Esophagus squamous epithelium (tissue), 5 donors: ENCODE results near the gene OR1F1. TPM values are rescaled to one million over a fixed set of nuclear protein-coding genes. Genes with fewer than 3 reads are reported as not detected.

Experiments used
- DNase-seq: peaks from one replicate; lab custom pipeline; 2025; lab: John Stamatoyannopoulos, UW
- H3K27ac ChIP-seq, 4 donors: fragments of 200-600 bp; sonication (generic); one replicate each; pipeline ENCODE4 v1.5.1; 2016 to 2019; ENCODE audit warnings: mild to moderate bottlenecking in 1 of 4
- H3K27me3 ChIP-seq, 4 donors: fragments of 200-600 bp; sonication (generic); 1 replicate in 3 of 4; 2 replicates in 1 of 4; pipeline versions ENCODE4 v1.5.1 to v1.6.0; 2017 to 2021; ENCODE audit warnings: antibody characterized with exemption in 1 of 4
- H3K36me3 ChIP-seq, 3 donors: fragments of 200-600 bp; sonication (generic); one replicate each; pipeline ENCODE4 v1.5.1; 2016 to 2019
- H3K4me1 ChIP-seq, 3 donors: fragments of 200-600 bp; sonication (generic); one replicate each; pipeline ENCODE4 v1.5.1; 2017 to 2019
- H3K4me3 ChIP-seq, 4 donors: fragments of 200-600 bp; sonication (generic); 1 replicate in 3 of 4; 2 replicates in 1 of 4; pipeline ENCODE4 v1.5.1; 2016 to 2019; ENCODE audit warnings: mild to moderate bottlenecking in 2 of 4, moderate library complexity in 1 of 4
- H3K9me3 ChIP-seq, 3 donors: fragments of 200-600 bp; sonication (generic); one replicate each; pipeline ENCODE4 v1.5.1; 2016 to 2019
- POLR2A ChIP-seq, 4 donors: fragments of 450-650 bp; IDR thresholded peaks; one replicate each; pipeline ENCODE4 v1.6.1; 2017; ENCODE audit warnings: antibody characterized with exemption in 4 of 4, mild to moderate bottlenecking in 4 of 4, moderate library complexity in 3 of 4
- WGBS, 2 donors: methylation state at CpG; one replicate each; pipeline ENCODE4 v1.1.5; 2018; 5-methylcytosine and 5-hydroxymethylcytosine counted together
- intact Hi-C: fragments of 100-400 bp; cut with DNase I; formaldehyde crosslinking; loops from one replicate; pipeline ENCODE4 v1.15.0; 2022
- total RNA-seq, 4 donors: library from RNA; depleted of rRNA; stranded (reverse); fragments of >200 nt; gene quantifications; one replicate each; pipeline ENCODE4 v1.1.0, GENCODE V29; 2016
- TF ChIP-seq, protein P1 (sequence below), 6 experiments: fragments of 450-650 bp in 4 of 6; fragments of 200-600 bp in 2 of 6; sonication (generic) in 2 of 6; IDR thresholded peaks; one replicate each; pipeline ENCODE4 v1.5.1; 2016 to 2019; ENCODE audit warnings: antibody characterized with exemption in 6 of 6, mild to moderate bottlenecking in 4 of 6, moderate library complexity in 4 of 6
- donor health status: DM: yes; HTN: yes; CAD: no.

OR1F1 gene
- total RNA-seq, 4 donors from 2014 or later, result not detected

DNA sequence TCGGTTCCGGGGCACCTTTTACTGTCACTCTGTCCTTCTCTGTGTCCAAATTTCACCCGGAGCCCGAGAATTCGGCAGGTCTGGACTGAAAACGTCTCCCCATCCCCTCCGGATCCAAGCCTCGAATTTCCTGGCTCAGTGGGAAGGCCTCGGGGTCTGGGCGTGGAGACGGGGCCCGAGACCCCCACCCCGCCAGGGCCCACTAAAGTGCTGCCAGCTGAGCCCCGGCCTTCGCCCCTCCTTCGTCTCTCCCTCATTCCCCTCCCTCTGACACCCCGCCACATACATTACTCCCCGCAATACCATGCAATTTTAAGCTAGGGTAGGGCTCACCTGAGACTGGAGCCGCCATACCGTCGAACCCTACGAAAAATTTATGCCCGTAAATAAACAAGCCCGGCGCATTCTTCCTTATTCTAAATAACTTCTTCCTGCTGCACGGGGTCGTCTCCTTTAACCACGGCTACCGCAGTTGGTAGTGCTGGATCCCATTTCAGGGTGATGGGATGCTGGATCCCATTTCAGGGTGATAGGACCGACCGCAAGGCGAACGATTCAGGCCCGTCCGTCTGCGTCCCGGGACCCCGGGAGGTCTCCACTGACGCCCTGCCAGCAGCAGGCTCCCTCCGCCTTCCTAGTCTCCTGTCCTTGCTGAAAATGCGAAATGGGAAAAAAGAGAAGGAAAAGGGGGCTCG, 4.4 kb upstream of the OR1F1 start:
- WGBS, 2 donors, result 12 to 13% methylated on average over 17 to 25 of the region's 42 CpGs
- no peak for DNase-seq
- H3K4me3 ChIP-seq, result peak overlapping the region; percentile 25 to 47 (median 36)

DNA sequence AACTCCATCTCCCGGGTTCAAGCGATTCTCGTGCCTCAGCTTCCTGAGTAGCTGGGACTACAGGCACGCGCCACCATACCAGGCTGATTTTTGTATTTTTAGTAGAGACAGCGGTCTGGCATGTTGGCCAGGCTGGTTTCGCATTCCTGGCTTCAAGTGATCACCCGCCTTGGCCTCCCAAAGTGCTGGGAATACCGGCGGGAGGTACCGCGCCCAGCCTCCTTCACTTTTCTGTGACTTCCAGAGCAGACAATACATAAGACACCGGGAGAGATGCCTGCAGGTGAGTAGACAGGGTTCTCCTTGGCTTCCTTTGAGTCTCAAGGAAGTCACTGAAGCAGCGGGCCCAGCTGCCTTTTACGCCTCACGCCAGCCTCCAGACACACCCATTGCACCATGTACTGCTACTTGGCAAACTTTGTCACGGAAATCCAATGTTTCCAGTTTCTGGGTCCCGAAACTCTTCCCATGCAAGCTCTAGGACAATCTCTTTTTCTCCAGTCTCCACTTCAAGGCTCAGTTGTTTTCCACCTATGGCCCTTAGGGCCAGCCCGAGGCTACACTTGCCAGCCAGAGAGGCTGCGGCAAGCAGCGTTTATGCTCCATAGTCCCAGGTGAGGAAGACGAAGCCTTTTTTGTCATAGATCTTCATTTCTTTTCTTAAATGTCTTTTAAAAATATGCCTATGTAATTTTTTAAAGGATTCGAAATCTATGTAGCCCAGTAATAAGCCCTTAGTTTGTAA, 886 bp upstream of the OR1F1 start:
- intact Hi-C loops, result no loop called here
- TF ChIP-seq, protein P1, sequence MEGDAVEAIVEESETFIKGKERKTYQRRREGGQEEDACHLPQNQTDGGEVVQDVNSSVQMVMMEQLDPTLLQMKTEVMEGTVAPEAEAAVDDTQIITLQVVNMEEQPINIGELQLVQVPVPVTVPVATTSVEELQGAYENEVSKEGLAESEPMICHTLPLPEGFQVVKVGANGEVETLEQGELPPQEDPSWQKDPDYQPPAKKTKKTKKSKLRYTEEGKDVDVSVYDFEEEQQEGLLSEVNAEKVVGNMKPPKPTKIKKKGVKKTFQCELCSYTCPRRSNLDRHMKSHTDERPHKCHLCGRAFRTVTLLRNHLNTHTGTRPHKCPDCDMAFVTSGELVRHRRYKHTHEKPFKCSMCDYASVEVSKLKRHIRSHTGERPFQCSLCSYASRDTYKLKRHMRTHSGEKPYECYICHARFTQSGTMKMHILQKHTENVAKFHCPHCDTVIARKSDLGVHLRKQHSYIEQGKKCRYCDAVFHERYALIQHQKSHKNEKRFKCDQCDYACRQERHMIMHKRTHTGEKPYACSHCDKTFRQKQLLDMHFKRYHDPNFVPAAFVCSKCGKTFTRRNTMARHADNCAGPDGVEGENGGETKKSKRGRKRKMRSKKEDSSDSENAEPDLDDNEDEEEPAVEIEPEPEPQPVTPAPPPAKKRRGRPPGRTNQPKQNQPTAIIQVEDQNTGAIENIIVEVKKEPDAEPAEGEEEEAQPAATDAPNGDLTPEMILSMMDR (IDR thresholded peaks at IDR 0.05), result no peak
- TF ChIP-seq POLR2A (IDR thresholded peaks at IDR 0.05), result no peak
- H3K4me1 ChIP-seq, result peaks cover 24 to 58% (median 26%) of the 10 kb centered on the region in 3 donors
- DNase-seq, result no peak
- H3K27ac ChIP-seq, result no peak overlapping the region
- whole genome bisulfite sequencing, 2 donors, result 66 to 83% methylated on average over 23 of the region's 23 CpGs
- no peak overlapping the region for H3K4me3 ChIP-seq
- peaks cover 15 to 100% (median 53%) of the 10 kb centered on the region in 4 donors for H3K27me3 ChIP-seq
- H3K9me3 ChIP-seq, result no peaks in the 10 kb centered on the region
- no peaks in the 10 kb centered on the region for H3K36me3 ChIP-seq

More for the DNA sequence above, 4.4 kb upstream of the OR1F1 start:
- TF ChIP-seq POLR2A (IDR thresholded peaks at IDR 0.05), result no peak
- TF ChIP-seq, protein P1 (IDR thresholded peaks at IDR 0.05), result no peak
- Histone ChIP-seq H3K27me3 (peaks cover 12 to 100% (median 27%) of the 10 kb centered on the region in 4 donors), H3K27ac (no peak overlapping the region), H3K36me3 (no peaks in the 10 kb centered on the region), H3K9me3 (no peaks in the 10 kb centered on the region), H3K4me1 (peaks cover 14 to 28% (median 16%) of the 10 kb centered on the region in 3 donors)
- intact Hi-C loops, result no loop called here

DNA sequence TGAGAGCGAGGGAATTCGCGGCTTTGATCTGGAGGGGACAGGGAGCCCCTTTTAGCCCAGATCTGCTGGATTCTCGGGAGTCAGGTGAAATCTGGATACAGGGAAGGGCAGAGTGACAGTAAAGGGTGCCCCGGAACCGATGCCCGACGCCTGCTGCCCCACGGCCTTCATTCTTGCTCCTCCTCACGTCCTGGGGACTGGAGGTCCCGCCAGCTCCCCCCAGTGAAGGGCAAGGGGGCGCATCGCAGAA, 596 bp downstream of the OR1F1 start:
- DNase-seq, result no peak
- no CpG with 5 or more reads among the region's 13 CpGs for WGBS, 2 donors
- Histone ChIP-seq H3K36me3 (no peaks in the 10 kb centered on the region), H3K9me3 (peaks cover 0 to 7% (median 0%) of the 10 kb centered on the region in 3 donors), H3K4me1 (peaks cover 16 to 44% (median 17%) of the 10 kb centered on the region in 3 donors), H3K27ac (no peak overlapping the region), H3K27me3 (peaks cover 9 to 100% (median 60%) of the 10 kb centered on the region in 4 donors), H3K4me3 (peak overlapping the region; percentile 20 to 55 (median 26))
- intact Hi-C loops, result no loop called here
- no peak for TF ChIP-seq POLR2A (IDR thresholded peaks at IDR 0.05)
- TF ChIP-seq, protein P1 (IDR thresholded peaks at IDR 0.05), result no peak

DNA sequence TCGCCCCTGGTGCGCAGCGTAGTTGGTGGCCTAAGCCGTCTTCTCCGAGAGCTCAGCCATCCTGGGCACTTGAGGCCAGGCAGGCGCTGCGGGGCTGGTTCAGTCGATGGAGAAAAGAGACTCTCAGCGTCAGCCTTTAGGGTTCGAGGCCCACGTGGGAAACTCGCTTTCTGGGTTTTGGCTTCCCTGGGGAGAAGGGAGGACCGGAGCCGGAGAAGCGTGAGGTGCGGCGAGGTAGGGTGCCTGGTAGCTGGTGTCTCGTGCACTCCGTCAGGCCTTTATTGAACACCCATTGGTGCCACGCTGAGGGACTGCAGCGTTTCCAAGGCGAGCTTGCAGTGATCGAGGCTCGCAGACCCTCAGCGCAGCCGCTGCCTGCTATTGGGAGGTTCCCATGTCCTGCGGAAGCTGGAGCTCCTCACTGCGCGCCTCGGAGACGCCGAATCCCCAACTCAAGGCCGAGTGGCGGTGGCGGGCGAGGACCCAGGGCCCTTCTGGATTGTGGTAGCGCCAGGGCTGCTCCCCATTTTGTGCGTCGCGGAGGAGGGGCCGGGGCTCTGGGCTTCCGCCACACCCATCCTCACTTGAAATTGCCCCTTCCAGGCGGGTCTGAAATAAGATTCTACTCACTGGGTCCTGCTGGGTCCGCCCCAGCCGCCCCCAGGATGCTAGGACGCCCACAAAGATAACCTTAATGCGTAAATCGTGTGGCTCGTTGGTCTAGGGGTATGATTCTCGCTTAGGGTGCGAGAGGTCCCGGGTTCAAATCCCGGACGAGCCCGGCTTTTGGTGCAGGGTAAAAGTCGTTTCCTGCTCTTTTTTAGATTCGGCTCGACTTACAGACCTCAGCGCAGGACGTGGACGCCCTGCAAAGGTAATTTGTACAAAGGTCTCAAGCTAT, 1.2 kb downstream of the OR1F1 start:
- Histone ChIP-seq H3K27me3 (peaks cover 9 to 100% (median 57%) of the 10 kb centered on the region in 4 donors), H3K27ac (no peak overlapping the region), H3K9me3 (peaks cover 0 to 7% (median 0%) of the 10 kb centered on the region in 3 donors), H3K4me3 (peak overlapping the region; percentile 20 to 55 (median 26)), H3K36me3 (no peaks in the 10 kb centered on the region), H3K4me1 (peaks cover 16 to 39% (median 16%) of the 10 kb centered on the region in 3 donors)
- no peak for DNase-seq
- 0 to 4% methylated on average over 8 to 24 of the region's 61 CpGs for WGBS, 2 donors
- intact Hi-C loops, result no loop called here
- TF ChIP-seq, protein P1 (IDR thresholded peaks at IDR 0.05), result no peak
- no peak for TF ChIP-seq POLR2A (IDR thresholded peaks at IDR 0.05)
